SK-N-SH treated with all-trans-retinoic acid at 6 μM for 48 hours (cell line): ENCODE results near the gene LRMDA.
"Not testable (repeated sequence)": the region's sequence is repeated elsewhere in the genome, so short reads cannot be mapped to it uniquely, and the experiment has no call there.

Experiments
- ATAC-seq: fragments of 200-7000 bp; cut with Tn5 transposase; 3 replicates; pipeline ENCODE4 v1.9.1; 2020; ENCODE audit warnings: mild to moderate bottlenecking, moderate library complexity
- ARNTL ChIP-seq: fragments of 450-650 bp; formaldehyde crosslinking; IDR thresholded peaks from 2 replicates; pipeline ENCODE4 v1.5.0; 2020; ENCODE audit warnings: low read depth, mild to moderate bottlenecking, moderate library complexity, borderline replicate concordance
- BACH2 ChIP-seq: fragments of 250-450 bp; sonication (Bioruptor Pico); IDR thresholded peaks from 2 replicates; pipeline ENCODE4 v1.9.0; 2021; ENCODE audit warnings: mild to moderate bottlenecking, borderline replicate concordance
- CSDC2 ChIP-seq: fragments of 250-450 bp; sonication (Bioruptor Pico); IDR thresholded peaks from 2 replicates; pipeline ENCODE4 v1.5.0; 2020; ENCODE audit warnings: mild to moderate bottlenecking, moderate library complexity
- GLIS3 ChIP-seq: fragments of 250-450 bp; sonication (Bioruptor Pico); IDR thresholded peaks from 2 replicates; pipeline ENCODE4 v1.5.0; 2020; ENCODE audit warnings: mild to moderate bottlenecking, moderate library complexity
- ISL1 ChIP-seq: fragments of 250-450 bp; sonication (Bioruptor Pico); IDR thresholded peaks from 2 replicates; pipeline ENCODE4 v2.1.2; 2022; ENCODE audit warnings: mild to moderate bottlenecking, moderate library complexity
- OSR1 ChIP-seq: fragments of 250-450 bp; sonication (Bioruptor Pico); IDR thresholded peaks from 2 replicates; pipeline ENCODE4 v1.8.0; 2022; ENCODE audit warnings: moderate library complexity, mild to moderate bottlenecking, inconsistent platforms
- PPARA ChIP-seq: fragments of 250-450 bp; sonication (Bioruptor Pico); IDR thresholded peaks from 2 replicates; pipeline ENCODE4 v1.5.0; 2020; ENCODE audit warnings: mild to moderate bottlenecking, borderline replicate concordance
- RARB ChIP-seq: fragments of 250-450 bp; sonication (Bioruptor Pico); IDR thresholded peaks from 2 replicates; pipeline ENCODE4 v1.8.0; 2021; ENCODE audit warnings: mild to moderate bottlenecking, moderate library complexity
- SNAI2 ChIP-seq: fragments of 250-450 bp; sonication (Bioruptor Pico); IDR thresholded peaks from 2 replicates; pipeline ENCODE4 v1.5.0; 2020; ENCODE audit warnings: mild to moderate bottlenecking, moderate library complexity
- ZC3H10 ChIP-seq: fragments of 250-450 bp; sonication (Bioruptor Pico); IDR thresholded peaks from 2 replicates; pipeline ENCODE4 v1.5.1; 2021; ENCODE audit warnings: mild to moderate bottlenecking, moderate library complexity
- ZFP3 ChIP-seq: fragments of 250-450 bp; sonication (Bioruptor Pico); IDR thresholded peaks from 2 replicates; pipeline ENCODE4 v1.5.0; 2020; ENCODE audit warnings: mild to moderate bottlenecking, moderate library complexity
- ZFP30 ChIP-seq: fragments of 450-650 bp; formaldehyde crosslinking; IDR thresholded peaks from 2 replicates; pipeline ENCODE4 v1.5.0; 2022; ENCODE audit warnings: mild to moderate bottlenecking, moderate library complexity
- ZNF565 ChIP-seq: fragments of 450-650 bp; formaldehyde crosslinking; conservative IDR thresholded peaks from 2 replicates; pipeline ENCODE4 v1.5.0; 2020; ENCODE audit warnings: low read depth, mild to moderate bottlenecking, moderate library complexity
- ZNF70 ChIP-seq: fragments of 450-650 bp; formaldehyde crosslinking; IDR thresholded peaks from 2 replicates; pipeline ENCODE4 v1.5.0; 2020; ENCODE audit warnings: mild to moderate bottlenecking, moderate library complexity
- ZNF8 ChIP-seq: fragments of 450-650 bp; formaldehyde crosslinking; IDR thresholded peaks from 2 replicates; pipeline ENCODE4 v1.5.0; 2020; ENCODE audit warnings: mild to moderate bottlenecking, moderate library complexity
- TF ChIP-seq, protein P1 (sequence below): fragments of 250-450 bp; sonication (Bioruptor Pico); IDR thresholded peaks from 2 replicates; pipeline ENCODE4 v1.8.0; 2021; ENCODE audit warnings: low read depth, mild to moderate bottlenecking, moderate library complexity, borderline replicate concordance
- TF ChIP-seq, protein P2 (sequence below): fragments of 250-450 bp; sonication (Bioruptor Pico); IDR thresholded peaks from 2 replicates; pipeline ENCODE4 v1.5.1; 2021; ENCODE audit warnings: mild to moderate bottlenecking, moderate library complexity
- TF ChIP-seq, protein P3 (sequence below): fragments of 250-450 bp; sonication (Bioruptor Pico); IDR thresholded peaks from 2 replicates; pipeline ENCODE4 v1.5.1; 2020; ENCODE audit warnings: low read depth, mild to moderate bottlenecking, moderate library complexity
- TF ChIP-seq, protein P4 (sequence below): fragments of 250-450 bp; sonication (Bioruptor Pico); IDR thresholded peaks from 2 replicates; pipeline ENCODE4 v1.5.0; 2020; ENCODE audit warnings: mild to moderate bottlenecking, moderate library complexity

Gene LRMDA

DNA sequence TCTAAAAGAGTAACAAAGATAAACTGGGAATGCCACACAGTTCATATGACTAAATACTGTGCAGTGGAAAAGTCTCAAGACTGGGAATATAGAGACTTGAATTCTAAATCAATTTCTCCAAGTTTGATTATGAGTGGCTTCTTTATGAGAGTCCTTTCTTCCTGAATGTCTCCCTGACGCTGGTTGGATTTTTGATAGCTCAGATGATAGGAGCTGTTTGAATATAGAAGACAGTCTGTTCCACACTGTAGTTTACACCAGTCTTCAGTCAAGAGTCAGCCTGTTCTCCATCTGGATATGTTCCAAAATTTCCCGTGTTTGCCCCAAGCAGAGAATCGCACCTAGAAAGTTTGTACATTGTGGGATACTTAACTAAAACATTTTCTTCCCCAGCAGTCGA lies 173.7 kb downstream of the LRMDA start:
- no peak for ATAC-seq
- TF ChIP-seq, protein P1, sequence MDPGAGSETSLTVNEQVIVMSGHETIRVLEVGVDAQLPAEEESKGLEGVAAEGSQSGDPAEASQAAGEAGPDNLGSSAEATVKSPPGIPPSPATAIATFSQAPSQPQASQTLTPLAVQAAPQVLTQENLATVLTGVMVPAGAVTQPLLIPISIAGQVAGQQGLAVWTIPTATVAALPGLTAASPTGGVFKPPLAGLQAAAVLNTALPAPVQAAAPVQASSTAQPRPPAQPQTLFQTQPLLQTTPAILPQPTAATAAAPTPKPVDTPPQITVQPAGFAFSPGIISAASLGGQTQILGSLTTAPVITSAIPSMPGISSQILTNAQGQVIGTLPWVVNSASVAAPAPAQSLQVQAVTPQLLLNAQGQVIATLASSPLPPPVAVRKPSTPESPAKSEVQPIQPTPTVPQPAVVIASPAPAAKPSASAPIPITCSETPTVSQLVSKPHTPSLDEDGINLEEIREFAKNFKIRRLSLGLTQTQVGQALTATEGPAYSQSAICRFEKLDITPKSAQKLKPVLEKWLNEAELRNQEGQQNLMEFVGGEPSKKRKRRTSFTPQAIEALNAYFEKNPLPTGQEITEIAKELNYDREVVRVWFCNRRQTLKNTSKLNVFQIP (CRISPR knock-in tag): no peak
- no peak for TF ChIP-seq SNAI2 (CRISPR knock-in tag)
- no peak for TF ChIP-seq ZC3H10 (CRISPR knock-in tag)
- no peak for TF ChIP-seq ZNF565 (CRISPR knock-in tag)
- no peak for TF ChIP-seq ZFP30 (CRISPR knock-in tag)

DNA sequence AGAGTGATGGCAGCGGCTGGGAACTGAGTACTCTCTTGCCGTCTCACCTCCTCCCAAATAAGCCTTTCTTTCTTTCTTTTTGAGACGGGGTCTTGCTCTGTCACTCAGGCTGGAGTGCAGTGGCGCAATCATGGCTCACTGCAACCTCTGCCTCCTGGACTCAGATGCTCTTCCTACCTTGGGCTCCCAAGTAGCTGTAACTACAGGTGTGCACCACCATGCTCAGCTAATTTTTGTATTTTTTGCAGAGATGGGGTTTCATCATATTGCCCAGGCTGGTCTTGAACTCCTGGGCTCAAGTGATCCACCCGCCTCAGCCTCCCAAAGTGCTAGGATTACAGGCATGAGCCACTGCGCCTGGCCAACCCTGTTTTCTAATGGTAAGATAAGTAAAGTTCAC lies 174.4 kb downstream of the LRMDA start:
- not testable (repeated sequence) for ATAC-seq

DNA sequence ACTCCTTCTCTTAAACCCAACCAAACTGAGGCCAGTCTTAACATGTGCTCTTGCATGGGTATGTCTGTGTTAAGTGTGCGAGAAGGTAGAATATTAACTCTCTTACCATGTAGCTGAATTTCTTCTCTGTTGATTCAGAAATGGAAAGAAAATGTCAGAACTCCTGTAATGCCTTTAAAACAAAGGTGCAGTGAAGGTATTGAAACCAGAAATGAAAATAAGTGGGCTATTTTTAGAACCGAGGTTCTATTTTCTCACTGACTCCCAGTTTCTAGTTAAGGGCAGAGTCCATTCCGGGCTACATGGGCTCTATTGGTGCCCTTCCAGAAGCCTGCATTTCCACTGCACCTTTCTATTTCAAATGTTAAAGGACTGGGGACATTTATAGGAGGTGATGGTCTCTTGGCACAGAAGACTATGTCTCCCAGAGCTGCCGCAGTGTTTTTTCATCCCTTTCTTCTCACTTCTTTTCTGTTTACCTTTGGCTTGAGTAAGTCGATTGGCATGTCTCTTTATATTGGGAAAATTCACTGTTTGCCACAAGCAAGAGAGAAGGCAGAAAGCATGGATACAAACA lies 174.9 kb downstream of the LRMDA start:
- TF ChIP-seq ZNF8 (CRISPR knock-in tag): no peak
- TF ChIP-seq GLIS3 (CRISPR knock-in tag): no peak
- no peak for TF ChIP-seq PPARA
- no peak for ATAC-seq

DNA sequence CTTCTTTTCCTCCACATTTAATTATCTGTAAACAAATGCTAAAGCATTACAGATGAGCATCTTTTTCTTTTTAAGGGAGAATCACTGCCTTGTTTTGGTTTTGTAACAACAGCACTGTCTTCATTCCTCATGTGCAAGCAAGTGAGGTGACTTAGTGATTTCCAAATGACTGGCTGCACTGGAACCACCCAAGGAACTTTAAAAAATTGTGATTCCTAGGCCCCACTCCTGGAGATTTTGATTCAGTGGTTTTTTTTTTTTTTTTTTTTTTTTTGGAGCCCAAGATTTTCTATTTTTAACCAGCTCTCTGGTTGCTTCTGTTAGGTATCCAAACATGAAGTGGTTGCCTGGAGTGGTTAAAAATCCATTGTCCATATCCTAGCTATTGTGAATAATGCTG lies 176.2 kb downstream of the LRMDA start:
- no peak for TF ChIP-seq OSR1 (CRISPR knock-in tag)
- TF ChIP-seq ZNF8 (CRISPR knock-in tag): no peak
- TF ChIP-seq CSDC2: no peak
- no peak for TF ChIP-seq ZNF70 (CRISPR knock-in tag)
- TF ChIP-seq RARB (CRISPR knock-in tag): no peak

DNA sequence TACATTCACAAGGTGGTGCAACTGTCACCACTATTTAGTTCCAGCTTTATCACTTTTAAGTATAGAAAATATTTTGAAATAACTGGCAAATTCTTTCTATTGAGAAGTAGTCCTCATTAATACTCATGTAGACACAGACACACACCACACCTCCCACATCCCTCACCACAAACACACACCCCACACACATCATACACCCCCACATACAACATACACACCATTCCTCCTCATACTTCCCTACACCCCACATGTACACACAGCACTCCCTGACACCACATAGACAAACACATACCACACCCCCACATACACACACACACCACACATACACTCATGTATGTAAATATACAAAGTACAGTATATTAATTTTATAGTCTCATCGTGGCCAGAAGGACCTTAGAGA lies 178.8 kb downstream of the LRMDA start:
- ATAC-seq: no peak
- no peak for TF ChIP-seq GLIS3 (CRISPR knock-in tag)

More for the DNA sequence above, 176.2 kb downstream of the LRMDA start:
- no peak for ATAC-seq

DNA sequence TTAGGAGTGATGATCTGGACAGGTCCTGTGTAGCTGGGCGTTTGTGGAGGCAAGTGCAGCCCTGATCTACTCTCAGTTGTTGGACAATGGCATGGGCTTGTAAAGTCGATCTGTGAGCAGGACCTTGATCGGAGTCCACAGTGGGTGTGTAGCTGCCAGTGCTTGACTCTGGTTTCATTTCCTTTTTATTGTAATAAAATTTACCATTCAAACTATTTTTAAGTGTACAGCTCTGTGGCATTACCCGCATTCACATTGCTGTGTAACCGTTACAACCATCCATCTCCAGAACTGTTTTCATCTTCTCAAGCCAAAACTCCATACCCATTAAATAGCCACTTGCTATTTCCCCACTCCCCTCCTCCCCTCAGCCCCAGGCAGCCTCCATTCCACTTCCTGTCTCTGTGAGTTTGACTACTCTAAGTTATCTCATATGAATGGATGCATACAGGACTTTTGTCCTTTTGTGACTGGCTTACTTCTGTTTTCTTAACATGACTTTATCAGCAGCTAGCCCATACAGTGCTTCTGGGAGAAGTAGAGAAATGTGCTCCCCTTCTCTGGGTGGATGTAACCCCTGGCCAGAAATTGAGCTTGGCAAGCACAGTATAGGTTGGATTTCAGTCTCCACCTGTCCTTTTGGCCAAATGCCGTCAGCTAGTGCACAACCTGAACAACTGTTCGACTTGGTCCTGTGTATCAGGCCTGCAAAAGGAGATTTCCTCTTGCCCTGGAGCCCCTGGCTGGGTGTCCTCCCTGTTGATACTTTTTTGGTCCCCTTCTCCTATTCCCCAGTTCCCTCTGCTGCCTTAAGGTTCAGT lies 180.0 kb downstream of the LRMDA start:
- no peak for ATAC-seq
- TF ChIP-seq GLIS3 (CRISPR knock-in tag): no peak
- no peak for TF ChIP-seq RARB (CRISPR knock-in tag)
- no peak for TF ChIP-seq ARNTL (CRISPR knock-in tag)
- no peak for TF ChIP-seq PPARA
- no peak for TF ChIP-seq BACH2 (CRISPR knock-in tag)
- no peak for TF ChIP-seq ZC3H10 (CRISPR knock-in tag)
- TF ChIP-seq, protein P2, sequence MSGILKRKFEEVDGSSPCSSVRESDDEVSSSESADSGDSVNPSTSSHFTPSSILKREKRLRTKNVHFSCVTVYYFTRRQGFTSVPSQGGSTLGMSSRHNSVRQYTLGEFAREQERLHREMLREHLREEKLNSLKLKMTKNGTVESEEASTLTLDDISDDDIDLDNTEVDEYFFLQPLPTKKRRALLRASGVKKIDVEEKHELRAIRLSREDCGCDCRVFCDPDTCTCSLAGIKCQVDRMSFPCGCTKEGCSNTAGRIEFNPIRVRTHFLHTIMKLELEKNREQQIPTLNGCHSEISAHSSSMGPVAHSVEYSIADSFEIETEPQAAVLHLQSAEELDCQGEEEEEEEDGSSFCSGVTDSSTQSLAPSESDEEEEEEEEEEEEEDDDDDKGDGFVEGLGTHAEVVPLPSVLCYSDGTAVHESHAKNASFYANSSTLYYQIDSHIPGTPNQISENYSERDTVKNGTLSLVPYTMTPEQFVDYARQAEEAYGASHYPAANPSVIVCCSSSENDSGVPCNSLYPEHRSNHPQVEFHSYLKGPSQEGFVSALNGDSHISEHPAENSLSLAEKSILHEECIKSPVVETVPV: no peak
- TF ChIP-seq, protein P3, sequence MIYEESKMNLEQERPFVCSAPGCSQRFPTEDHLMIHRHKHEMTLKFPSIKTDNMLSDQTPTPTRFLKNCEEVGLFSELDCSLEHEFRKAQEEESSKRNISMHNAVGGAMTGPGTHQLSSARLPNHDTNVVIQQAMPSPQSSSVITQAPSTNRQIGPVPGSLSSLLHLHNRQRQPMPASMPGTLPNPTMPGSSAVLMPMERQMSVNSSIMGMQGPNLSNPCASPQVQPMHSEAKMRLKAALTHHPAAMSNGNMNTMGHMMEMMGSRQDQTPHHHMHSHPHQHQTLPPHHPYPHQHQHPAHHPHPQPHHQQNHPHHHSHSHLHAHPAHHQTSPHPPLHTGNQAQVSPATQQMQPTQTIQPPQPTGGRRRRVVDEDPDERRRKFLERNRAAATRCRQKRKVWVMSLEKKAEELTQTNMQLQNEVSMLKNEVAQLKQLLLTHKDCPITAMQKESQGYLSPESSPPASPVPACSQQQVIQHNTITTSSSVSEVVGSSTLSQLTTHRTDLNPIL (CRISPR knock-in tag): no peak
- TF ChIP-seq ZFP3 (CRISPR knock-in tag): no peak
- TF ChIP-seq, protein P4, sequence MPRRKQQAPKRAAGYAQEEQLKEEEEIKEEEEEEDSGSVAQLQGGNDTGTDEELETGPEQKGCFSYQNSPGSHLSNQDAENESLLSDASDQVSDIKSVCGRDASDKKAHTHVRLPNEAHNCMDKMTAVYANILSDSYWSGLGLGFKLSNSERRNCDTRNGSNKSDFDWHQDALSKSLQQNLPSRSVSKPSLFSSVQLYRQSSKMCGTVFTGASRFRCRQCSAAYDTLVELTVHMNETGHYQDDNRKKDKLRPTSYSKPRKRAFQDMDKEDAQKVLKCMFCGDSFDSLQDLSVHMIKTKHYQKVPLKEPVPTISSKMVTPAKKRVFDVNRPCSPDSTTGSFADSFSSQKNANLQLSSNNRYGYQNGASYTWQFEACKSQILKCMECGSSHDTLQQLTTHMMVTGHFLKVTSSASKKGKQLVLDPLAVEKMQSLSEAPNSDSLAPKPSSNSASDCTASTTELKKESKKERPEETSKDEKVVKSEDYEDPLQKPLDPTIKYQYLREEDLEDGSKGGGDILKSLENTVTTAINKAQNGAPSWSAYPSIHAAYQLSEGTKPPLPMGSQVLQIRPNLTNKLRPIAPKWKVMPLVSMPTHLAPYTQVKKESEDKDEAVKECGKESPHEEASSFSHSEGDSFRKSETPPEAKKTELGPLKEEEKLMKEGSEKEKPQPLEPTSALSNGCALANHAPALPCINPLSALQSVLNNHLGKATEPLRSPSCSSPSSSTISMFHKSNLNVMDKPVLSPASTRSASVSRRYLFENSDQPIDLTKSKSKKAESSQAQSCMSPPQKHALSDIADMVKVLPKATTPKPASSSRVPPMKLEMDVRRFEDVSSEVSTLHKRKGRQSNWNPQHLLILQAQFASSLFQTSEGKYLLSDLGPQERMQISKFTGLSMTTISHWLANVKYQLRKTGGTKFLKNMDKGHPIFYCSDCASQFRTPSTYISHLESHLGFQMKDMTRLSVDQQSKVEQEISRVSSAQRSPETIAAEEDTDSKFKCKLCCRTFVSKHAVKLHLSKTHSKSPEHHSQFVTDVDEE: no peak
- TF ChIP-seq ISL1 (CRISPR knock-in tag): no peak
- TF ChIP-seq ZNF8 (CRISPR knock-in tag): no peak
